Measurements from ENCODE around the gene CDK14.

Gene CDK14

DNA sequence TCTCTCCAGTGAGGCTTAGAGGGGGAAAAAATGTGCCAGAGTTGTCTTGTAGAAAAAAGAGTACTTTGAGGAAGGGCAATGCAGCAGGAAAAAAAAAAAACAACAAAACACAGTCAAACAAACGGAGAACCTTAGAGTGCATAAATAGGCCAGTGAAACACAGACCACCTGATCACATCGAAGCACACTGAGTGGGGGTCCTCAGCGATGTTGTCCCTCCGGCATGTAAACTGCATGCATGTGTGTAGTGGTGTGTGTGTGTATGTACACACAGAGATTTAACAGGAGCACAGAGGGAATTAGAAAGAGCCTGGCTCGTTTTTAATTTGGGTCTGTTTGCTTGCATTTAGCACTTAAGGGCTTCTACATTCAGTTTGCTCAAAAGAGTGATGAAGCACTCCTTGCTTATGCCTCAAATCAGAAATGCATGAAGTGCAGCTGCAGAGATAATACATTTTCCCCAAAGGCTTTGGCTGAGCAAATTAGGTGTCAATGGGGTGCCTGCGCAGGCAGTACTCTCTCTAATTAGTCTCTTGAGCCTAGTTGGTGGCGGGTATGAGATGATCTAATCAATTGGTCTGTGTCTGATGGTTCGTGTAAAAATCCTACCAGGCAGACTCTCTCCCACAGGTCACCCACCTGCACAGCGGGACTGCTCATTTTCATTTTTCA, 605.5 kb downstream of the CDK14 start:
- H3K79me2 ChIP-seq (ENCODE audit: insufficient read depth, low read length), result no peaks in the 10 kb centered on the region
- H3K27me3 ChIP-seq (ENCODE audit: insufficient read depth, low read length), result no peaks in the 10 kb centered on the region
- H3K9me2 ChIP-seq (ENCODE audit: low read depth, low read length), result no peaks in the 10 kb centered on the region
- no peak overlapping the region for H3K9ac ChIP-seq (ENCODE audit: low read length)
- TF ChIP-seq, protein P1, sequence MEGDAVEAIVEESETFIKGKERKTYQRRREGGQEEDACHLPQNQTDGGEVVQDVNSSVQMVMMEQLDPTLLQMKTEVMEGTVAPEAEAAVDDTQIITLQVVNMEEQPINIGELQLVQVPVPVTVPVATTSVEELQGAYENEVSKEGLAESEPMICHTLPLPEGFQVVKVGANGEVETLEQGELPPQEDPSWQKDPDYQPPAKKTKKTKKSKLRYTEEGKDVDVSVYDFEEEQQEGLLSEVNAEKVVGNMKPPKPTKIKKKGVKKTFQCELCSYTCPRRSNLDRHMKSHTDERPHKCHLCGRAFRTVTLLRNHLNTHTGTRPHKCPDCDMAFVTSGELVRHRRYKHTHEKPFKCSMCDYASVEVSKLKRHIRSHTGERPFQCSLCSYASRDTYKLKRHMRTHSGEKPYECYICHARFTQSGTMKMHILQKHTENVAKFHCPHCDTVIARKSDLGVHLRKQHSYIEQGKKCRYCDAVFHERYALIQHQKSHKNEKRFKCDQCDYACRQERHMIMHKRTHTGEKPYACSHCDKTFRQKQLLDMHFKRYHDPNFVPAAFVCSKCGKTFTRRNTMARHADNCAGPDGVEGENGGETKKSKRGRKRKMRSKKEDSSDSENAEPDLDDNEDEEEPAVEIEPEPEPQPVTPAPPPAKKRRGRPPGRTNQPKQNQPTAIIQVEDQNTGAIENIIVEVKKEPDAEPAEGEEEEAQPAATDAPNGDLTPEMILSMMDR (IDR thresholded peaks at IDR 0.05; ENCODE audit: low read length), result no peak
- no peak for TF ChIP-seq EZH2 (IDR thresholded peaks at IDR 0.05; ENCODE audit: borderline replicate concordance, low read length)
- no peaks in the 10 kb centered on the region for H4K20me1 ChIP-seq (ENCODE audit: insufficient read depth, low read length)
- H3K4me3 ChIP-seq (ENCODE audit: low read depth, low read length, poor library complexity, severe bottlenecking), result no peak overlapping the region
- no peak overlapping the region for H3K27ac ChIP-seq (ENCODE audit: low read depth, low read length, poor library complexity, severe bottlenecking)
- H2AFZ ChIP-seq (ENCODE audit: low read length), result no peak overlapping the region
- no peak overlapping the region for H3K4me2 ChIP-seq (ENCODE audit: low read length)
- no peaks in the 10 kb centered on the region for H3F3A ChIP-seq (ENCODE audit: insufficient read depth, low read length)
- no peaks in the 10 kb centered on the region for H3K9me3 ChIP-seq (ENCODE audit: low read length)
- peaks cover 5% of the 10 kb centered on the region; the same call in 1 of the 2 replicates for H3K36me3 ChIP-seq (ENCODE audit: insufficient read depth, low read length)
- H3K4me1 ChIP-seq (ENCODE audit: insufficient read depth, low read length, severe bottlenecking), result no peaks in the 10 kb centered on the region

DNA sequence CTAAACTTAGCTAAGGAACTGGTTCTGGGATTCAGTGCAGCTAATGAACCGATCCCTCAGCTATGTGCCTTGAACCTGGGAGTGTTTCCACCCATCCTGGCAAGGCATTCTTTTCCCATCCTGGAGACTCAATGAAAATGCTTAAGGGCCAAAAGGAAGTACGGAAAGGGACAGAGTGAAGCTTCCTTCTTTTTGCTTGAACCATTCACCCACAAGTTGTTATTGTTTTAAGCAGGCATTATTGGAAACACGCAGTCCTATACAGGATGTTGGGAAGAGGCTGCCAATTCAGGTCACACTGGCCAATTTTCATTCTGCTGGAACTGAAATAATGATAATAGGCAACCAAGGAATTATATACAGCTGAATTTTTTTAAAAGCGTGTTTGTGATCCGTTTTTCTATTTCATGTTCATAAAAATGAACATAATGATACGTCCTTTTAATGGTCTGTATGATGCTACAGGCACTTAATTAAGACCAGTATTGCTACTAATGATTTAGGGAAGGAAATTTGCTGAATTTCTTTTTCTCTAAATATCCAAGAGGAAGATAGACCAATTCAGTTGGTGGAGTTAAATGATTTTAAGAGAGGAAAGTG, 610.3 kb downstream of the CDK14 start:
- Histone ChIP-seq H3K36me3 (ENCODE audit: insufficient read depth, low read length) (peaks cover 24% of the 10 kb centered on the region; the same call in 1 of the 2 replicates), H3K4me2 (ENCODE audit: low read length) (no peak overlapping the region), H3F3A (ENCODE audit: insufficient read depth, low read length) (no peaks in the 10 kb centered on the region), H2AFZ (ENCODE audit: low read length) (no peak overlapping the region), H3K4me3 (ENCODE audit: low read depth, low read length, poor library complexity, severe bottlenecking) (no peak overlapping the region), H3K27me3 (ENCODE audit: insufficient read depth, low read length) (no peaks in the 10 kb centered on the region), H3K27ac (ENCODE audit: low read depth, low read length, poor library complexity, severe bottlenecking) (no peak overlapping the region), H3K79me2 (ENCODE audit: insufficient read depth, low read length) (no peaks in the 10 kb centered on the region), H3K9ac (ENCODE audit: low read length) (no peak overlapping the region), H3K4me1 (ENCODE audit: insufficient read depth, low read length, severe bottlenecking) (no peaks in the 10 kb centered on the region), H4K20me1 (ENCODE audit: insufficient read depth, low read length) (no peaks in the 10 kb centered on the region), H3K9me2 (ENCODE audit: low read depth, low read length) (no peaks in the 10 kb centered on the region), H3K9me3 (ENCODE audit: low read length) (no peaks in the 10 kb centered on the region)
- TF ChIP-seq, protein P1 (IDR thresholded peaks at IDR 0.05; ENCODE audit: low read length), result no peak
- no peak for TF ChIP-seq EZH2 (IDR thresholded peaks at IDR 0.05; ENCODE audit: borderline replicate concordance, low read length)

DNA sequence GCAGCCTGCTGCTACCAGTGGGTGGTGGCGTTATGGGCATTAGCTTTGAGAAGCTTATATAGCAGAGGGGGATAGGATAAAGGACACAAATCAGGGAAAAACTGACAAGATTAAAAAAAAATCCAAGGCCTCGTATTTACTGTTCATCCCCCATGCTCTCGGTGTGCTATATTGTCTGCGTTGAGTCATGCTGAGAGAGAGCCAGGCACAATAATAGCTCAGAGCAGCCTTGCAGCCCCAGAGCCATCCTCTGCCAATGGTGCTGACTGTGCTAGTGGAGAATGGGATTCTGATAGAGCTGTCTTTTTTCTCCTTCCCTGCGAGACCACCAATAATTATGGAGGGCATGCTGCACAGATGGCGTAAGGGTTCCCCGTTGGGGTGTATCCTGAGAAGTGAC, 616.5 kb downstream of the CDK14 start:
- no peak for TF ChIP-seq EZH2 (IDR thresholded peaks at IDR 0.05; ENCODE audit: borderline replicate concordance, low read length)
- TF ChIP-seq, protein P1 (IDR thresholded peaks at IDR 0.05; ENCODE audit: low read length), result no peak
- peaks cover 11% of the 10 kb centered on the region; the same call in 1 of the 2 replicates for H3K36me3 ChIP-seq (ENCODE audit: insufficient read depth, low read length)
- H3K4me3 ChIP-seq (ENCODE audit: low read depth, low read length, poor library complexity, severe bottlenecking), result no peak overlapping the region
- no peak overlapping the region for H2AFZ ChIP-seq (ENCODE audit: low read length)
- H3K9ac ChIP-seq (ENCODE audit: low read length), result no peak overlapping the region
- H3K9me2 ChIP-seq (ENCODE audit: low read depth, low read length), result no peaks in the 10 kb centered on the region
- H3F3A ChIP-seq (ENCODE audit: insufficient read depth, low read length), result no peaks in the 10 kb centered on the region
- H3K4me1 ChIP-seq (ENCODE audit: insufficient read depth, low read length, severe bottlenecking), result no peaks in the 10 kb centered on the region
- H3K79me2 ChIP-seq (ENCODE audit: insufficient read depth, low read length), result no peaks in the 10 kb centered on the region
- H3K27ac ChIP-seq (ENCODE audit: low read depth, low read length, poor library complexity, severe bottlenecking), result no peak overlapping the region
- H3K27me3 ChIP-seq (ENCODE audit: insufficient read depth, low read length), result no peaks in the 10 kb centered on the region
- no peaks in the 10 kb centered on the region for H3K9me3 ChIP-seq (ENCODE audit: low read length)
- H4K20me1 ChIP-seq (ENCODE audit: insufficient read depth, low read length), result no peaks in the 10 kb centered on the region
- H3K4me2 ChIP-seq (ENCODE audit: low read length), result no peak overlapping the region
